Measurements from ENCODE around the gene NISCH. TPM values are rescaled to one million over a fixed set of nuclear protein-coding genes. Genes with fewer than 3 reads are reported as not detected.

NISCH gene
- total and polyA plus RNA-seq, 2 of the 8 experiments (the other 6 are each of a cell fraction or from before 2014, with no cell fraction given), result 71.2 to 71.9 TPM

- no peaks in the 10 kb centered on the region for H4K20me1 ChIP-seq (replicated peaks in 1 of 2; ENCODE audit: control insufficient read depth in 1 of 2, insufficient read depth in 2 of 2, low read length in 2 of 2)
- no peak overlapping the region for H4K91ac ChIP-seq (replicated peaks; ENCODE audit: insufficient read length, low read length)
- H2BK20ac ChIP-seq (ENCODE audit: low read length), result no peak overlapping the region
- no peaks in the 10 kb centered on the region for H3K79me2 ChIP-seq (ENCODE audit: control insufficient read depth in 1 of 2, insufficient read depth in 2 of 2, low read length in 2 of 2)
- DNase-seq (ENCODE audit: low read depth in 1 of 2, low spot score in 2 of 2) (no peak), FAIRE-seq (no peak)
- H3K9ac ChIP-seq (replicated peaks in 1 of 4; ENCODE audit: extremely low read depth in 1 of 4, low read depth in 3 of 4, low read length in 3 of 4), result no peak overlapping the region
- no peak overlapping the region for H2BK5ac ChIP-seq (ENCODE audit: low read depth, low read length)
- no peak overlapping the region for H3K27ac ChIP-seq (ENCODE audit: low read depth, low read length)
- no peak overlapping the region for H3K23ac ChIP-seq (ENCODE audit: insufficient read length)
- no peaks in the 10 kb centered on the region for H3K36me3 ChIP-seq (ENCODE audit: control insufficient read depth in 2 of 4, insufficient read depth in 4 of 4, low read length in 3 of 4)
- ChIA-PET POLR2A (ENCODE audit: partially characterized antibody) (interaction anchor here (1.4 to 10.5 kb wide), 2 partner anchors 9 to 19 kb away, joined by 3 to 112 read pairs; partner anchors contain the start of gene SEMA3G), CTCF (ENCODE audit: partially characterized antibody) (interaction anchor here (0.7 to 4.1 kb wide), 4 partner anchors 9 to 49 kb away, joined by 3 to 20 read pairs (median 3); no protein-coding TSS in a partner anchor)
- 92% methylated on average over 15 of the region's 15 CpGs; no CpG with 5 or more reads in 1 of the 2 experiments for WGBS, 2 experiments (ENCODE audit: extremely low coverage in 1 of 2, insufficient coverage in 1 of 2, insufficient read length in 1 of 2, insufficient replicate concordance in 2 of 2, low coverage in 1 of 2, low lambda C conversion rate in 2 of 2, missing lambda C conversion rate in 1 of 2)
- no peak overlapping the region for H3K4ac ChIP-seq (replicated peaks; ENCODE audit: insufficient read length, low read depth, low read length)
- no peak overlapping the region for H4K5ac ChIP-seq (ENCODE audit: insufficient read length, low read depth, low read length)
- peaks cover 0 to 2% (median 0%) of the 10 kb centered on the region in 4 experiments; a peak in 1 of 7 replicates for H3K4me1 ChIP-seq (replicated peaks in 1 of 4; ENCODE audit: control insufficient read depth in 3 of 4, insufficient read depth in 4 of 4, low read length in 3 of 4)
- no peak overlapping the region for H3K14ac ChIP-seq (ENCODE audit: insufficient read length)
- H2AFZ ChIP-seq (ENCODE audit: low read length), result no peak overlapping the region
- no peak overlapping the region for H2BK12ac ChIP-seq (ENCODE audit: low read depth, low read length)
- H3K79me1 ChIP-seq (ENCODE audit: low read depth, low read length), result no peaks in the 10 kb centered on the region
- H3K56ac ChIP-seq (replicated peaks; ENCODE audit: insufficient read length, low read depth, low read length), result no peak overlapping the region
- no peak overlapping the region for H3K4me2 ChIP-seq (ENCODE audit: insufficient read depth in 1 of 2, low read depth in 2 of 2, low read length in 2 of 2)
- no peaks in the 10 kb centered on the region for H3K27me3 ChIP-seq (replicated peaks in 1 of 4; ENCODE audit: control insufficient read depth in 3 of 4, extremely low read depth in 1 of 4, insufficient read depth in 3 of 4, low read length in 3 of 4)
- no peak overlapping the region for H3K18ac ChIP-seq (ENCODE audit: extremely low read depth, low read length)
- no peak overlapping the region for H2BK15ac ChIP-seq (ENCODE audit: low read length)
- H2AK5ac ChIP-seq (ENCODE audit: low read depth, low read length), result no peak overlapping the region
- no peak overlapping the region; the same call in 1 of the 2 replicates for H4K8ac ChIP-seq (ENCODE audit: extremely low read depth, insufficient read depth, low read length)
- H3K4me3 ChIP-seq (ENCODE audit: extremely low read depth in 1 of 4, insufficient read depth in 2 of 4, low read depth in 3 of 4, low read length in 4 of 4), result no peak overlapping the region
- no peaks in the 10 kb centered on the region for H3K23me2 ChIP-seq (ENCODE audit: low read depth, low read length)
- H2BK120ac ChIP-seq (replicated peaks; ENCODE audit: low read depth, low read length), result no peak overlapping the region
- no peaks in the 10 kb centered on the region for H3K9me3 ChIP-seq (ENCODE audit: insufficient read depth in 2 of 2, low read depth in 1 of 2, low read length in 1 of 2)
- TF ChIP-seq GABPA (IDR thresholded peaks at IDR 0.05; ENCODE audit: borderline replicate concordance, insufficient read depth, low read length) (no peak), BCL11A (IDR thresholded peaks at IDR 0.05; ENCODE audit: low read depth in 2 of 2, low read length in 2 of 2) (no peak), RBBP5 (IDR thresholded peaks at IDR 0.05; ENCODE audit: borderline replicate concordance, low read depth, low read length) (no peak), SAP30 (IDR thresholded peaks at IDR 0.05; ENCODE audit: insufficient read depth, insufficient replicate concordance, low read length) (no peak), SP4 (IDR thresholded peaks at IDR 0.05; ENCODE audit: low read length) (no peak), CBX8 (IDR thresholded peaks at IDR 0.05; ENCODE audit: borderline replicate concordance, low read depth, low read length) (no peak), SRF (IDR thresholded peaks at IDR 0.05; ENCODE audit: low read depth, low read length) (no peak), SP2 (IDR thresholded peaks at IDR 0.05; ENCODE audit: low read length) (no peak), YY1 (IDR thresholded peaks at IDR 0.05; ENCODE audit: low read depth, low read length) (no peak), PHF8 (conservative IDR thresholded peaks at IDR 0.05; ENCODE audit: low read depth, low read length) (no peak), MAX (IDR thresholded peaks at IDR 0.05) (no peak), ATF3 (IDR thresholded peaks at IDR 0.05; ENCODE audit: insufficient read depth, low read depth, low read length) (no peak)
Observed at GRCh38 chr3:52437326-52438103, 17.9 kb upstream of the NISCH start.

All from H1 (cell line).